ENCODE data around the gene CTNNA2.

DNA sequence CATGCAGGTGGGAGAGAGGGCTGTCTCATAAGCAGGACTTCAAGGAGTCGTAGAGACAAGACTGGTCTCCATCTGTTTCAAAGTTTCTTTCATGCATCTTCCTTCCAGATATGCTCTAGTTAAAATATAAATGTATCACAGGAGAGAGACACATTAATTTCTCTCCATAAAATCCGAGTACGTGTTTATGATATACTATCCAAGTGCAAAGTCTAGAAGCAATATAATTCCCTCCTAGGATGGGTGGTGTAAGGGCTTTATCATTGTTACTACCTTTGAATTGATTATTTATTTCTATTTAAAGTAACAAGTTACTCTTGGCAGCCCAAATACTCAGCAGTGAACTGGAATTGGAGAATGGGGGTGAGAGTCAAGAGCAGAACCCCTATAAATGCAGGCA is 619.4 kb downstream of the CTNNA2 start:
- TF ChIP-seq POLR2A (IDR thresholded peaks at IDR 0.05): no peak
- TF ChIP-seq, protein P1, sequence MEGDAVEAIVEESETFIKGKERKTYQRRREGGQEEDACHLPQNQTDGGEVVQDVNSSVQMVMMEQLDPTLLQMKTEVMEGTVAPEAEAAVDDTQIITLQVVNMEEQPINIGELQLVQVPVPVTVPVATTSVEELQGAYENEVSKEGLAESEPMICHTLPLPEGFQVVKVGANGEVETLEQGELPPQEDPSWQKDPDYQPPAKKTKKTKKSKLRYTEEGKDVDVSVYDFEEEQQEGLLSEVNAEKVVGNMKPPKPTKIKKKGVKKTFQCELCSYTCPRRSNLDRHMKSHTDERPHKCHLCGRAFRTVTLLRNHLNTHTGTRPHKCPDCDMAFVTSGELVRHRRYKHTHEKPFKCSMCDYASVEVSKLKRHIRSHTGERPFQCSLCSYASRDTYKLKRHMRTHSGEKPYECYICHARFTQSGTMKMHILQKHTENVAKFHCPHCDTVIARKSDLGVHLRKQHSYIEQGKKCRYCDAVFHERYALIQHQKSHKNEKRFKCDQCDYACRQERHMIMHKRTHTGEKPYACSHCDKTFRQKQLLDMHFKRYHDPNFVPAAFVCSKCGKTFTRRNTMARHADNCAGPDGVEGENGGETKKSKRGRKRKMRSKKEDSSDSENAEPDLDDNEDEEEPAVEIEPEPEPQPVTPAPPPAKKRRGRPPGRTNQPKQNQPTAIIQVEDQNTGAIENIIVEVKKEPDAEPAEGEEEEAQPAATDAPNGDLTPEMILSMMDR (IDR thresholded peaks at IDR 0.05): no peak

Measured in transverse colon (tissue), 3 donors.